ENCODE data around the gene GABRR1.

The GABRR1 gene

DNA sequence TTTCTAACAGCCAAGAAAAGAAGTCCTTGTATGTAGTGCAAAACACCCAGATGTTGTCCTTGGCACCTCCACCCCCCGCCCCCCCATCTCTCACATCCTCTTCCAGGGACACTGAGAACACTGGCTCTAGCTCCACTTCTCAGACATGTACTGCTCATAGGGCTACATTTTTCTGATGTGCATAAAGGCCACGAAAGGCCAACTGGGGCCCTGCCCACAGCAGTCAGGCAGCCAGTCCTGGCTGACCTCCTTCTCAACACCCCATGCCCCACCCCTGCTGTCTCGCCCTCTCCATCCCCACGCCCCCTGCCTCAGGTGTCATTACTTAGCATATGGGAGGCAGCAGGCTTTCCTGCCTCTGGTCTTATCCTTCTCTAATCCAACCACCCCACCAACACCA is 11.3 kb downstream of the GABRR1 start:
- TF ChIP-seq, protein P1, sequence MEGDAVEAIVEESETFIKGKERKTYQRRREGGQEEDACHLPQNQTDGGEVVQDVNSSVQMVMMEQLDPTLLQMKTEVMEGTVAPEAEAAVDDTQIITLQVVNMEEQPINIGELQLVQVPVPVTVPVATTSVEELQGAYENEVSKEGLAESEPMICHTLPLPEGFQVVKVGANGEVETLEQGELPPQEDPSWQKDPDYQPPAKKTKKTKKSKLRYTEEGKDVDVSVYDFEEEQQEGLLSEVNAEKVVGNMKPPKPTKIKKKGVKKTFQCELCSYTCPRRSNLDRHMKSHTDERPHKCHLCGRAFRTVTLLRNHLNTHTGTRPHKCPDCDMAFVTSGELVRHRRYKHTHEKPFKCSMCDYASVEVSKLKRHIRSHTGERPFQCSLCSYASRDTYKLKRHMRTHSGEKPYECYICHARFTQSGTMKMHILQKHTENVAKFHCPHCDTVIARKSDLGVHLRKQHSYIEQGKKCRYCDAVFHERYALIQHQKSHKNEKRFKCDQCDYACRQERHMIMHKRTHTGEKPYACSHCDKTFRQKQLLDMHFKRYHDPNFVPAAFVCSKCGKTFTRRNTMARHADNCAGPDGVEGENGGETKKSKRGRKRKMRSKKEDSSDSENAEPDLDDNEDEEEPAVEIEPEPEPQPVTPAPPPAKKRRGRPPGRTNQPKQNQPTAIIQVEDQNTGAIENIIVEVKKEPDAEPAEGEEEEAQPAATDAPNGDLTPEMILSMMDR (IDR thresholded peaks at IDR 0.05; ENCODE audit: borderline replicate concordance, insufficient read depth, low read depth, low read length), result no peak
- H3K4me3 ChIP-seq (ENCODE audit: low read depth, low read length), result no peak overlapping the region

DNA sequence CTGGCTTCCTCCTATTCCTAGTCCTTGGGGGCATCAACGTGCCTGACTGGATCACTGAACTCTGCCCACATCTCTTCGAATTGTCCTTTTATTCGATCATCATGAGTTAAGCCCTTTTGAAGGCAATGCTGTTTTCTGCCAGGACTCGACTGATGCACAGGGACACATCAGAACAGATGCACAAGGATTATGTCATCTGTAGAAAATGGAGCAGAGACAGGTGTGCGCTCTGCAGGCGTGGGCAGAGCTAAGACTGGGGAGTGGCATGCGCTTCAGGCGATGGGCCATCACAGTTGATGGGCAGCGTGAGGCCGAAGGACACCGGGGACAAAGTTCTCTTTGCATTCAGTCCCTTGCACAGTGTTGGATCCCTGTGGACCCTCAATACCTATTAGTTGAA is 13.1 kb downstream of the GABRR1 start:
- TF ChIP-seq, protein P1 (IDR thresholded peaks at IDR 0.05; ENCODE audit: borderline replicate concordance, insufficient read depth, low read depth, low read length), result no peak
- H3K4me3 ChIP-seq (ENCODE audit: low read depth, low read length), result no peak overlapping the region

DNA sequence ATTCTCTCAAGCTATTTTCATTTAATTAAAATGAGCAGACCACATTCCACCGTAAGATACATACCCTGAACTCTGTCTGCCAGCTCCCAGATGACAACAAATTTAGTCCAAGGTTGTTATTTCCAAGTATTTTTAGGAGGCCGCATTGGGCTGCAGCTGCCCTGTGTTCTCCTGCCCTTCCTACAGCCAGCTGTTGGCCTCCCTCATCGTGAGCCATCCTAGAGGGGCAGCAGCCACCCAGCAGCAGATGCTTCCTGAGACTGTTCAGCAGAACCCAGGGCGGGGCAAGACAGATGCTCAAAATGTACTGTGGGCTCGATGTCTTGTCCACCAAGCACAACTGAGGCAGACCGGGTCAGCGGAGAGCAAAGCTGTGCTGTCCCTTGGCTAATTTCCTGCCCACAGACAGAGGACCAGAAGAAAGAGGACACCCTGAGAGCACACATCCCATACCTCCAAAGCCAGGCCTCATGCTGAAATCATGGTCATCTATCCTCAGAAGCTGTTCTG is 16.4 kb downstream of the GABRR1 start:
- TF ChIP-seq, protein P1 (IDR thresholded peaks at IDR 0.05; ENCODE audit: borderline replicate concordance, insufficient read depth, low read depth, low read length), result no peak
- no peak overlapping the region for H3K4me3 ChIP-seq (ENCODE audit: low read depth, low read length)

DNA sequence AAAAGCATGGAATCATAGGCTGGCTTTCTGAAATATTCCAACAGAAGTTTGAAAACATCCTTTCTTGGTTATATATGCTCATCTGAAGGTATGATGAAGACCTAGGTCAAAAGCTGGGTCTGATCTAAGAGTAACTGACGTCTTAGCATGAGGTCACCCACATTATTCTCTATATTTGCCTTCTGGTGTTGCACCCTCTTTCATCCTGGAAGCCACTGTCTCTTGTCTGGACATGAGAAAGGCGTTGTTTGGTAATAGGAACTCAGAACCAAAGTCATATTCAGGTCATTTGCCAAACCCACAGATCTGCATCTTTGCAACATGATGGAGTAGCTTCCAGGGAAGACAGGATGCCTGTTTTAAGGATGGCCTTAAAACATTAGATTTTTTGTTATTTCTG is 17.6 kb downstream of the GABRR1 start:
- TF ChIP-seq, protein P1 (IDR thresholded peaks at IDR 0.05; ENCODE audit: borderline replicate concordance, insufficient read depth, low read depth, low read length), result no peak

DNA sequence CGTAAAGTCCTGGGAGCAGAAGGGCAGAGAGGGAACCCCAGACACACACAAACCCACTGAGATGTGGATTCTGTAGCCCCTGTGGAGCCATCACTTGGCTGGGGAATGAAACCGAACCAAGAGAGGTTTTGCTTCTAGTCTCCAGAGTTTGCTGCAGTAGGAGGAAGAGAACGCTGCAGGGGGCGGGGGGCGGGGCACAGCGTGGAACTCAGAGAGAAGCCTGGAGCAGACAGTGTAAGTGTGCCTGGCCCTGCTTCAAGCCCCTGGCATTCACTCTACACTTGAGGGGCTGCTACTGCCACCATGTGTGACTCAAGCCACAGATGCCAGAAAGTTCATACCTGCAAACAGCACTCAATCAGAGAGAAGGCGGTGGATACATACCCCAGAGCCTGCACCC is 18.9 kb downstream of the GABRR1 start:
- TF ChIP-seq, protein P1 (IDR thresholded peaks at IDR 0.05; ENCODE audit: borderline replicate concordance, insufficient read depth, low read depth, low read length), result no peak
- H3K4me3 ChIP-seq (ENCODE audit: low read depth, low read length), result no peak overlapping the region

More for the DNA sequence above, 17.6 kb downstream of the GABRR1 start:
- no peak overlapping the region for H3K4me3 ChIP-seq (ENCODE audit: low read depth, low read length)

DNA sequence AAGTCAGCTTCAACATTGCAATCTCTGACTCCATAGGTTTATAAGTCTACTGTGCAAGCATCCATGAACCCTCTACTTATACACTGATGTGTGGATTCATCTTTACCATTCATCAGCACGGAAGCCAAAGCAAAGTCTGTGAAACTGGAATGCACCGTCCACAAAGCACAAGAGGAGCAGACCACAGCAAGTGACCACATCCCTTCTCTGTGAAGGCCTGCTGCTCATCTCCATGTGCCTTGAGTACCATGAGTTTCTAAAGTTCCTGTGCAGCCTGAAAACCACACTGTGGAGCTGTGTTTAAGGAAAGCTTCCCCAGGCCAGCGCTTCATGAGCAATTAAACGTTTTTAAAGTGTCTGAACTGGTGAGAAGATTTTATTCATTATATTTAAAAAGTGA is 20.0 kb downstream of the GABRR1 start:
- H3K4me3 ChIP-seq (ENCODE audit: low read depth, low read length), result no peak overlapping the region
- TF ChIP-seq, protein P1 (IDR thresholded peaks at IDR 0.05; ENCODE audit: borderline replicate concordance, insufficient read depth, low read depth, low read length), result no peak

DNA sequence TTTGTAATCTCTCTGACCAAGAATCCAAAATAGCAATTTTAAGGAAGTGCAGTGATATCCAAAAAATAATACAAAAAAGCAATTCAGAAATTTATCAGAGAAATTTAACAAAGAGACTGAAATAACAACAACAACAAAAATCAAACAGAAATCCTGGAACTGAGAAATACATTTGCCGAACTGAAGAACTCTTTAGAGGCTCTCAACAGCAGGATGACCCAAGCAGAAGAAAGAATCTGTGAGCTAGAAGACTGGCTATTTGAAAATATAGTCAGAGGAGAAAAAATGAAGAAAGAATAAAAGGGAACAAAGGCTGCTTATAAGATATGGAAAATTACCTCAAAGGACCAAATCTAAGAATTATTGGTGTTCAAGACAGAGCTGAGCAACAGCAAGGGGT is 22.6 kb downstream of the GABRR1 start:
- TF ChIP-seq, protein P1 (IDR thresholded peaks at IDR 0.05; ENCODE audit: borderline replicate concordance, insufficient read depth, low read depth, low read length), result no peak
- no peak overlapping the region for H3K4me3 ChIP-seq (ENCODE audit: low read depth, low read length)

Data from GM12875 (cell line).